ENCODE measurements around the gene TYSND1.

DNA sequence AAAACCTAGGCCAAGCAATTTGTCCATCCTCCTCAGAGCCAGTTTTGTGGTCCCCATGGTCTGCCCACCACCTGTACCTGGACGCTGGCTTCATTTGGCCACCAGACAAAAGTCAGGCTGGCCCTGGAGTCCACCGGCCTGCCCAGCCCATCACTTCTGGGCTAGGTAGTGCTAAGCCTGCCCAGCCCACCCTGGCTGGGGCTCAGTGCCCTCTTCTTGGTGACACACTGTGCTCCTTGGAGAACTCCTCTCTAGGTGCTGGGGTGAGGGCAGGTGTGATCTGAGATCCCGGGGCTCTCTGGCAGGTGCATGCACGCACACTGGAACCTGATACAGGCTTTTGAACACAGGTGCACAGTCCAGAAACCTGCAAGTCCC is 15.0 kb downstream of the TYSND1 start:
- no peak for TF ChIP-seq CTCF (IDR thresholded peaks at IDR 0.05; ENCODE audit: low read depth, low read length, poor library complexity, severe bottlenecking)
- no peak for TF ChIP-seq EZH2phosphoT487 (IDR thresholded peaks at IDR 0.05; ENCODE audit: borderline replicate concordance, low read length)

Data from DOHH2 (cell line).